CD4-positive, alpha-beta memory T cell (primary cell): ENCODE results near the gene ELMOD1. TPM values are rescaled to one million over a fixed set of nuclear protein-coding genes. Genes with fewer than 3 reads are reported as not detected.

Source experiments
- CTCF ChIA-PET: fragments of 350-600 bp; sonication (Branson Sonifier 250); formaldehyde crosslinking; loops from one replicate; lab custom pipeline; 2021; ENCODE audit warnings: inconsistent platforms; ENCODE audit not compliant: partially characterized antibody; lab: Charles Lee
- POLR2A ChIA-PET: fragments of 350-600 bp; sonication (Branson Sonifier 250); formaldehyde crosslinking; loops from one replicate; lab custom pipeline; 2021; ENCODE audit not compliant: partially characterized antibody; lab: Charles Lee
- DNase-seq, 5 donors: peaks; one replicate each; pipeline versions ENCODE4 v3.0.0 to v3.0.0-alpha.2; 2020 to 2022; ENCODE audit warnings: mixed read lengths in 1 of 5
- H3K27ac ChIP-seq: one replicate; pipeline ENCODE4 v1.7.0; 2013; ENCODE audit warnings: low read depth, low read length
- H3K27me3 ChIP-seq: 2 replicates; pipeline ENCODE4 v1.7.0; 2013; ENCODE audit warnings: mild to moderate bottlenecking, low read length, moderate library complexity; ENCODE audit not compliant: insufficient read depth
- H3K36me3 ChIP-seq: 2 replicates; pipeline ENCODE4 v1.7.0; 2013; ENCODE audit warnings: mild to moderate bottlenecking, low read length, moderate library complexity; ENCODE audit not compliant: insufficient read depth
- H3K4me1 ChIP-seq: 2 replicates; pipeline ENCODE4 v1.7.0; 2013; ENCODE audit warnings: mild to moderate bottlenecking, low read length, moderate library complexity; ENCODE audit not compliant: insufficient read depth
- H3K4me3 ChIP-seq, 2 donors: one replicate each; pipeline ENCODE4 v1.7.0; 2013; ENCODE audit warnings: low read length in 2 of 2, mild to moderate bottlenecking in 1 of 2
- H3K9me3 ChIP-seq, 2 donors: one replicate each; pipeline ENCODE4 v1.7.0; 2013; ENCODE audit warnings: low read length in 2 of 2, control low read depth in 1 of 2; ENCODE audit not compliant: control insufficient read depth in 1 of 2
- H3K27ac Mint-ChIP-seq, 7 donors: one replicate each; pipeline ENCODE4 v1.8.0; 2020 to 2021; ENCODE audit warnings: mixed read lengths in 7 of 7, mild to moderate bottlenecking in 6 of 7, inconsistent platforms in 3 of 7, moderate library complexity in 3 of 7
- H3K27me3 Mint-ChIP-seq, 2 donors: one replicate each; pipeline ENCODE4 v1.8.0; 2020 to 2021; ENCODE audit warnings: mixed read lengths in 2 of 2
- H3K36me3 Mint-ChIP-seq, 2 donors: one replicate each; pipeline ENCODE4 v1.8.0; 2020 to 2021; ENCODE audit warnings: mixed read lengths in 2 of 2, inconsistent platforms in 1 of 2, mild to moderate bottlenecking in 1 of 2
- H3K4me1 Mint-ChIP-seq, 4 donors: one replicate each; pipeline ENCODE4 v1.8.0; 2020 to 2021; ENCODE audit warnings: mixed read lengths in 4 of 4, mild to moderate bottlenecking in 1 of 4
- H3K4me3 Mint-ChIP-seq, 8 donors: one replicate each; pipeline ENCODE4 v1.8.0; 2020 to 2021; ENCODE audit warnings: mixed read lengths in 8 of 8, mild to moderate bottlenecking in 7 of 8, moderate library complexity in 6 of 8, inconsistent platforms in 3 of 8
- H3K9me3 Mint-ChIP-seq, 8 donors: one replicate each; pipeline ENCODE4 v1.8.0; 2020 to 2021; ENCODE audit warnings: mixed read lengths in 8 of 8, mild to moderate bottlenecking in 5 of 8, inconsistent platforms in 3 of 8, moderate library complexity in 1 of 8
- intact Hi-C: fragments of 100-400 bp; cut with micrococcal nuclease; formaldehyde crosslinking; loops from one replicate; pipeline ENCODE4 v1.15.1; 2023
- polyA plus RNA-seq, 2 donors: library from polyadenylated mRNA; unstranded; fragments of 300-500 nt; fragmentation: Illumina TruSeq; gene quantifications; one replicate each; pipeline ENCODE4 v1.2.3, GENCODE V29; 2021
- total RNA-seq, 2 experiments: library from RNA; stranded (reverse); gene quantifications; one replicate each; pipeline ENCODE4 v1.2.3, GENCODE V29; 2021

Gene ELMOD1
- total and polyA plus RNA-seq, 4 experiments from 2014 or later = not detected

DNA sequence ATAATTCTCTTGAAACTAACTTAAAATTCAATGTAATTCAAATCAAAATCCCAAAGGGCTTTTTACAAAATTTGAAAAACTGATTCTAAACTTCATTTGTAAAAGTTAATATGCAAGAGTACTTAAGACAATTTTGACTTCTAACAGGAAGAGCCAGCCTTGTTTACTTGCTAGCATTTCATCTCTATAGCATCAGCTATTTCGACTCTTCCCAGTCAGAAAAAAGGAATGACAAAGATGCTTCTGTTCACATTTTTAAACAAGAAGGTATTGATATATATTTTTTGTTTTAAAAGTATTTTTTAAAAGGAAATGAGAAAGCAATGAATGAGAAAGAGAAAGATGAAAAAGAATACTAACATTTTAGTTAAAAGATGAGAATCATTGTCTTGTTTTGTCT, 104.5 kb downstream of the ELMOD1 start:
- Mint-ChIP-seq H3K27me3 (peaks cover 21 to 23% of the 10 kb centered on the region in 2 donors), H3K36me3 (no peaks in the 10 kb centered on the region), H3K9me3 (peaks cover 0 to 4% (median 0%) of the 10 kb centered on the region in 8 donors), H3K27ac (no peak overlapping the region), H3K4me1 (no peaks in the 10 kb centered on the region), H3K4me3 (no peak overlapping the region)
- Histone ChIP-seq H3K4me3 (no peak overlapping the region), H3K4me1 (no peaks in the 10 kb centered on the region), H3K9me3 (no peaks in the 10 kb centered on the region), H3K36me3 (no peaks in the 10 kb centered on the region), H3K27ac (no peak overlapping the region), H3K27me3 (no peaks in the 10 kb centered on the region)
- POLR2A ChIA-PET = no interaction called here
- intact Hi-C loops = no loop called here
- CTCF ChIA-PET = no interaction called here
- no peak for DNase-seq

DNA sequence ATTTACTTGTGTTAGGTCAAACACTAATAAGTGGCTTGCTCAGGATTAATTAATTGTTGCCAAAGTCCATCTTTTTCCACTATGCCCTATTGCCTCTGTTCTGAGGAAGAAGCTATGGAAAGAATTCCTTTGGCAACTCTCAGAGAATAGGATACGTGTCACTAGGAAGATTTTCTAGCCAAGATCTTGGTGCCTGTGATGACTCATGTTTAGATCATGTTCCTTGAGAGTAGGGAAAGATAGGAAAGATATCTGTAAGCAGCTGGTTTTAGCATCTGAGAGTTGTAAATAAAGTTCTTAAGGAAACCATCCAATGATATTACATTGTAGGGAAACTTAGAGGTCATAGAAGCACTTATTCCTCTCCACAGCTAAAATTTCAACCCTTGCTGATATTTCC, 105.2 kb downstream of the ELMOD1 start:
- no peak overlapping the region for H3K27ac Mint-ChIP-seq
- Histone ChIP-seq H3K4me3 (no peak overlapping the region), H3K27me3 (no peaks in the 10 kb centered on the region), H3K27ac (no peak overlapping the region), H3K36me3 (no peaks in the 10 kb centered on the region), H3K4me1 (no peaks in the 10 kb centered on the region), H3K9me3 (no peaks in the 10 kb centered on the region)
- peaks cover 22% of the 10 kb centered on the region in 2 donors for H3K27me3 Mint-ChIP-seq
- POLR2A ChIA-PET = no interaction called here
- no peak for DNase-seq
- no peaks in the 10 kb centered on the region for H3K36me3 Mint-ChIP-seq
- H3K9me3 Mint-ChIP-seq = peaks cover 0 to 4% (median 0%) of the 10 kb centered on the region in 8 donors
- H3K4me3 Mint-ChIP-seq = no peak overlapping the region
- CTCF ChIA-PET = interaction anchor here (0.8 to 0.9 kb wide), 2 partner anchors 9 to 11 kb away, joined by 3 read pairs; no protein-coding TSS in a partner anchor
- intact Hi-C loops = no loop called here
- no peaks in the 10 kb centered on the region for H3K4me1 Mint-ChIP-seq

DNA sequence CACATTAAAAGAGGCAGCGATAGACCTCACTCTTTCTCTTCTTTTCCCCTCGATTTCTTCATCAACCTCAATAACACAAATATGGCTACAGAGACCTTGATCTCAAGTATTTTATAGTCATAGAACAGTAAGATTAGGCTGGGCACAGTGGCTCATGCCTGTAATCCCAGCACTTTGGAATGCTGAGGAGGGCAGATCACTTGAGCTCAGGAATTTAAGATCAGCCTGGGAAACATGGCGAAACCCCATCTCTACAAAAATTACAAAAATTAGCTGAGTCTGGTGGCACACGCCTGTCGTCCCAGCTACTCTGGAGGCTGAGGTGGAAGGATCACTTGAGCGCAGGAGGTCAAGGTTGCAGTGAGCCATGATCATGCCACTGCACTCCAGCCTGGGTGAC, 106.3 kb downstream of the ELMOD1 start:
- no peaks in the 10 kb centered on the region for H3K9me3 ChIP-seq
- no peak overlapping the region for H3K4me3 ChIP-seq
- no peaks in the 10 kb centered on the region for H3K4me1 ChIP-seq
- intact Hi-C loops = no loop called here
- ChIA-PET POLR2A (no interaction called here), CTCF (interaction anchor here (0.9 to 1.3 kb wide), 2 partner anchors 8 to 12 kb away, joined by 3 to 4 read pairs; no protein-coding TSS in a partner anchor)
- H3K9me3 Mint-ChIP-seq = peaks cover 0 to 3% (median 0%) of the 10 kb centered on the region in 8 donors
- peaks cover 19 to 21% of the 10 kb centered on the region in 2 donors for H3K27me3 Mint-ChIP-seq
- no peak overlapping the region for H3K4me3 Mint-ChIP-seq
- no peak for DNase-seq
- H3K4me1 Mint-ChIP-seq = no peaks in the 10 kb centered on the region
- no peak overlapping the region for H3K27ac ChIP-seq
- no peak overlapping the region for H3K27ac Mint-ChIP-seq
- no peaks in the 10 kb centered on the region for H3K27me3 ChIP-seq
- H3K36me3 Mint-ChIP-seq = no peaks in the 10 kb centered on the region
- H3K36me3 ChIP-seq = no peaks in the 10 kb centered on the region

DNA sequence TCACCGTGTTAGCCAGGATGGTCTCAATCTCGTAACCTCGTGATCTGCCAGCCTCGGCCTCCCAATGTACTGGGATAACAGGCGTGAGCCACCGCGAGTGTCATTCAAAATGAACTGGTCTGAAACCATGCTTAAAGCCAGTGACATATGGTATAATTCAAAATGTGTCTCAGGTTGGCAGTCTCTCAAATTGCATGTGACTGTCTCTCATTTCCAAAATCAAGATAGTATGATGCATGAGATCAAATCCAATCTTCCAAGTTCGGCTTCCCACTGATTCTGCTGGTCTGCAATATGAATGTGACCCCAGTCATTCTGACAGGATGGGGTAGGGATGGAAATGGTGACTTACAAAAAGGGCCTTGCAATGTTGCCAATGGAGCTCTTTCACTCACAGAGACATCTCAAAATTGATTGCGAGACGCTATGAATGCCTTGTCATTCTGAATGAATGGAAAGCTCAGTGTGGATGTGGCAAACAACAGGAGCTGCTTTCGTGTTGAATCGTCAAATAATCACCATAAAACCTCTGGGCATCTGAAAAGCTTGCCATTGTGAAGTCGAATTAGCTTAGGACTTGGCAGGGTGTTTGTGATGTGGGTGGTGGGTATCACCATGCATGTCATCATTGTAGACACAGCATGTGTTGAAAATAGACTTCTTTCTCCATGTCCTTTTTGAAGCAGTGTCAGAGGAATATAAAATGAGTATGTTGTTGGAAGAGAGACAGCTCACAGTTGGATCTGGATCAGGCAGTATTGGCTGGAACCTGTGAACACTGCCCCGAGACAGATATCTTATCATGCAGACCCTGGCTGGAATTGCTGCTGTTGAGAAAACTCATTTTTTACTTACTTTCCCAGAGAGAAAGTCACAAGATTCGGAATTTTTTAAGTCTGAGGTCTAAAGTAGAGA, 108.7 kb downstream of the ELMOD1 start:
- Histone ChIP-seq H3K9me3 (no peaks in the 10 kb centered on the region), H3K36me3 (no peaks in the 10 kb centered on the region), H3K4me1 (no peaks in the 10 kb centered on the region), H3K27ac (no peak overlapping the region), H3K27me3 (no peaks in the 10 kb centered on the region), H3K4me3 (no peak overlapping the region)
- ChIA-PET CTCF (no interaction called here), POLR2A (no interaction called here)
- no peaks in the 10 kb centered on the region for H3K4me1 Mint-ChIP-seq
- peaks cover 25 to 26% of the 10 kb centered on the region in 2 donors for H3K27me3 Mint-ChIP-seq
- H3K27ac Mint-ChIP-seq = no peak overlapping the region
- intact Hi-C loops = no loop called here
- DNase-seq = no peak
- H3K36me3 Mint-ChIP-seq = no peaks in the 10 kb centered on the region
- no peaks in the 10 kb centered on the region for H3K9me3 Mint-ChIP-seq
- no peak overlapping the region for H3K4me3 Mint-ChIP-seq

DNA sequence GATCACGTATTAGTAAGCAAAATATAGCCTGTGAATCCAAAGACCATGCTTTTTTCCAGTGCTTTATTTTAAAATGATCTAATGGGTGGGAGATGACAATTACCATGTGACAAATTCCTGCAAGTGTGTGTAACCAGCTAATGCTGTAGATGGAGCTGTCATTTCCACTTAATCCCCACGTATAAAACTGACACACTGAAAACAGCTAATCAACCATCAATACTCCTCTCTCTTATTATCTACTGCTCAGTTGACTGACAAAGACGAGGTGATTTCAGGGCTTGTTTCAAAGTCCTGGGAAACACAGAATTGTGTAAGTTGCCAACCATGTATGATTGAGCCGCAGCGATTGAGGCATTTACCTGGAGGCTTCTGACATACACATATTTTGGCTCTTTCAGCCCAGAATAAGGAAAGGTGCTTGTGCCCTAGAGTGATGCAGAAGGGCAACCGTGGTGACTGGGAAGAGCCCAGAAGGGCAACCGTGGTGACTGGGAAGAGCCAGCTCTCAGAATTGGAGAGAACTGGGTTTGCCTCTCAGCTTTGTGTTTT, 111.2 kb downstream of the ELMOD1 start:
- Histone ChIP-seq H3K4me3 (no peak overlapping the region), H3K27ac (no peak overlapping the region), H3K36me3 (no peaks in the 10 kb centered on the region), H3K9me3 (no peaks in the 10 kb centered on the region), H3K4me1 (no peaks in the 10 kb centered on the region), H3K27me3 (no peaks in the 10 kb centered on the region)
- CTCF ChIA-PET = interaction anchor here (0.9 kb wide), 1 partner anchor 10 kb away, joined by 3 read pairs; no protein-coding TSS in a partner anchor
- no peaks in the 10 kb centered on the region for H3K36me3 Mint-ChIP-seq
- H3K9me3 Mint-ChIP-seq = no peaks in the 10 kb centered on the region
- H3K4me3 Mint-ChIP-seq = no peak overlapping the region
- POLR2A ChIA-PET = no interaction called here
- H3K27ac Mint-ChIP-seq = no peak overlapping the region
- peaks cover 20 to 21% of the 10 kb centered on the region in 2 donors for H3K27me3 Mint-ChIP-seq
- intact Hi-C loops = no loop called here
- no peak for DNase-seq
- H3K4me1 Mint-ChIP-seq = no peaks in the 10 kb centered on the region

DNA sequence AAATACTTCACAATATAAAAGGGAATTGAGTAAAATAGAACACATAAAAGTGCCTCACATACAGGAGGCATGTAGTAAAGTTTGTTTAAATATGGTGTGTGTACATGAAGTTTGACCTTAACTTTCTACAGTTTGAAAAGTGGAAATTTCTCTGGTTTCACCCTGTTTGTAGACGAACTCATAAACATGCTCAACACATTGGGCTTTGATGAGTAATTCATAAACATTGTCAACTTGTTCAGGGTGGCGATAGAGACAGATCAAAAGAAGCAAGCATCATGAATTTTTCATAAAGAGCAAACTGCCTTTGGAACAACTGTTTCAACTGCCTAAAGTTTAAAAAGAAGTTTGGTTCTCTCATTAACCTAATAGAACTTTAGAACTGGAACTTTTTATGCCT, 111.8 kb downstream of the ELMOD1 start:
- Mint-ChIP-seq H3K4me3 (no peak overlapping the region), H3K36me3 (no peaks in the 10 kb centered on the region), H3K27me3 (peaks cover 21 to 26% of the 10 kb centered on the region in 2 donors), H3K27ac (no peak overlapping the region), H3K9me3 (no peaks in the 10 kb centered on the region), H3K4me1 (no peaks in the 10 kb centered on the region)
- no peaks in the 10 kb centered on the region for H3K4me1 ChIP-seq
- CTCF ChIA-PET = no interaction called here
- H3K27me3 ChIP-seq = no peaks in the 10 kb centered on the region
- intact Hi-C loops = no loop called here
- no peaks in the 10 kb centered on the region for H3K36me3 ChIP-seq
- H3K4me3 ChIP-seq = no peak overlapping the region
- H3K9me3 ChIP-seq = no peaks in the 10 kb centered on the region
- POLR2A ChIA-PET = no interaction called here
- DNase-seq = no peak
- H3K27ac ChIP-seq = no peak overlapping the region

DNA sequence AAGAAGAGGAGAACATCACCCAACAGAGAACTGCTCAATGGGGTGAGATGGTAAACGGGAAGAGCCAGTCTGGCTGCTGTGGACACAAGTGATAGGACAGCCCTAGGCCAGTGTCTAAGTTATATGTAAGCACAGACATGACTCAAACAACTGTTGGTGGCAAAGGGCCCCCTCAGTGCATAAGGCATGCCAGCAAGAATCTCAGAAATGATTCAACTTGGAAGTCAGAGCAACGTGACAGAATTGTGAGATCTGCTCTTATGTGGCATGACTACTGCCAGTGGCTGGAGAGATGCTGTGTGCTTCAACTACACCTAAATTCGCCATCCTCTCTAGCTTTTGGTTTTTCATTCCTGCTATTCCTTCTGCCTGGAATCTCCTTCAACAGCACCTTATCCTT, 113.5 kb downstream of the ELMOD1 start:
- peaks cover 21 to 30% of the 10 kb centered on the region in 2 donors for H3K27me3 Mint-ChIP-seq
- intact Hi-C loops = no loop called here

More for the DNA sequence above, 113.5 kb downstream of the ELMOD1 start:
- H3K4me3 ChIP-seq = no peak overlapping the region
- CTCF ChIA-PET = no interaction called here
- no peaks in the 10 kb centered on the region for H3K36me3 ChIP-seq
- no peaks in the 10 kb centered on the region for H3K9me3 ChIP-seq
- Mint-ChIP-seq H3K4me1 (no peaks in the 10 kb centered on the region), H3K9me3 (no peaks in the 10 kb centered on the region), H3K27ac (no peak overlapping the region), H3K36me3 (no peaks in the 10 kb centered on the region), H3K4me3 (no peak overlapping the region)
- H3K27me3 ChIP-seq = no peaks in the 10 kb centered on the region
- no peak overlapping the region for H3K27ac ChIP-seq
- no peaks in the 10 kb centered on the region for H3K4me1 ChIP-seq
- POLR2A ChIA-PET = no interaction called here
- no peak for DNase-seq
